H1 (cell line): Measurements from ENCODE around the gene MAPKAPK5. TPM values are rescaled to one million over a fixed set of nuclear protein-coding genes. Genes with fewer than 3 reads are reported as not detected.

Experiments
- CTCF ChIA-PET: fragments of 300-600 bp; sonication (Branson Sonifier 250); formaldehyde crosslinking; loops from one replicate; lab custom pipeline; 2021; ENCODE audit not compliant: partially characterized antibody; lab: Charles Lee
- POLR2A ChIA-PET: fragments of 300-600 bp; sonication (Branson Sonifier 250); formaldehyde crosslinking; loops from one replicate; lab custom pipeline; 2021; ENCODE audit warnings: inconsistent platforms; ENCODE audit not compliant: partially characterized antibody; lab: Charles Lee
- DNase-seq, 2 experiments: peaks; one replicate each; pipeline versions ENCODE4 v3.0.0 to v3.0.0-alpha.2; 2010 to 2022; ENCODE audit warnings: low spot score in 2 of 2, low read depth in 1 of 2, mixed read lengths in 1 of 2
- FAIRE-seq: peaks from 2 replicates; lab custom pipeline; 2011; peaks lifted over from hg19 to GRCh38; lab: Jason Lieb, UNC
- H2AFZ ChIP-seq: 2 replicates; pipeline ENCODE4 v1.8.1; 2012; ENCODE audit warnings: low read length, inconsistent platforms
- H2AK5ac ChIP-seq: 2 replicates; pipeline ENCODE4 v1.6.1; 2013; ENCODE audit warnings: low read depth, low read length
- H2BK120ac ChIP-seq: replicated peaks from 2 replicates; pipeline ENCODE3; 2013; ENCODE audit warnings: low read depth, low read length, inconsistent platforms
- H2BK12ac ChIP-seq: 2 replicates; pipeline ENCODE4 v1.6.1; 2013; ENCODE audit warnings: low read depth, low read length
- H2BK15ac ChIP-seq: 2 replicates; pipeline ENCODE4 v1.6.1; 2013; ENCODE audit warnings: low read length
- H2BK20ac ChIP-seq: 2 replicates; pipeline ENCODE4 v1.6.1; 2013; ENCODE audit warnings: low read length
- H2BK5ac ChIP-seq: 2 replicates; pipeline ENCODE4 v1.6.1; 2013; ENCODE audit warnings: low read depth, low read length
- H3K14ac ChIP-seq: 2 replicates; pipeline ENCODE4 v1.6.1; 2013; ENCODE audit warnings: inconsistent platforms; ENCODE audit not compliant: insufficient read length
- H3K18ac ChIP-seq: 2 replicates; pipeline ENCODE4 v1.6.1; 2013; ENCODE audit warnings: low read length; ENCODE audit errors: extremely low read depth
- H3K23ac ChIP-seq: 2 replicates; pipeline ENCODE4 v1.6.1; 2013; ENCODE audit warnings: inconsistent platforms; ENCODE audit not compliant: insufficient read length
- H3K23me2 ChIP-seq: 2 replicates; pipeline ENCODE4 v1.6.1; 2013; ENCODE audit warnings: low read depth, low read length
- H3K27ac ChIP-seq: 2 replicates; pipeline ENCODE4 v1.6.1; 2011; ENCODE audit warnings: low read depth, low read length, inconsistent platforms
- H3K27me3 ChIP-seq, 4 experiments: replicated peaks in 1 of 4; 1 replicate in 1 of 4; 2 replicates in 3 of 4; pipeline versions ENCODE4 v1.6.1 to v1.8.1; 2011 to 2013; ENCODE audit warnings: low read length in 3 of 4, mild to moderate bottlenecking in 3 of 4, inconsistent platforms in 2 of 4, mixed read lengths in 2 of 4, moderate library complexity in 1 of 4; ENCODE audit not compliant: control insufficient read depth in 3 of 4, insufficient read depth in 3 of 4; ENCODE audit errors: extremely low read depth in 1 of 4
- H3K36me3 ChIP-seq, 4 experiments: 2 replicates each; pipeline versions ENCODE4 v1.6.1 to v1.8.1; 2011 to 2013; ENCODE audit warnings: mild to moderate bottlenecking in 4 of 4, low read length in 3 of 4, moderate library complexity in 2 of 4, control low read depth in 1 of 4, inconsistent platforms in 1 of 4; ENCODE audit not compliant: insufficient read depth in 4 of 4, control insufficient read depth in 2 of 4
- H3K4ac ChIP-seq: replicated peaks from 2 replicates; pipeline ENCODE3; 2013; ENCODE audit warnings: low read length, low read depth, mixed read lengths, inconsistent platforms; ENCODE audit not compliant: insufficient read length
- H3K4me1 ChIP-seq, 4 experiments: replicated peaks in 1 of 4; 1 replicate in 1 of 4; 2 replicates in 3 of 4; pipeline versions ENCODE4 v1.6.1 to v1.8.1; 2011 to 2013; ENCODE audit warnings: low read length in 3 of 4, inconsistent platforms in 2 of 4, mixed read lengths in 1 of 4; ENCODE audit not compliant: insufficient read depth in 4 of 4, control insufficient read depth in 3 of 4
- H3K4me2 ChIP-seq, 2 experiments: 2 replicates each; pipeline versions ENCODE4 v1.6.1 to v1.8.1; 2011 to 2013; ENCODE audit warnings: low read depth in 2 of 2, low read length in 2 of 2, control low read depth in 1 of 2, inconsistent platforms in 1 of 2, mild to moderate bottlenecking in 1 of 2; ENCODE audit not compliant: insufficient read depth in 1 of 2
- H3K4me3 ChIP-seq, 4 experiments: fragments of 200-600, 300-600 bp in 1 of 4; sonication (generic), shearing (Covaris generic), sonication (Bioruptor Twin) in 1 of 4; 2 replicates each; pipeline versions ENCODE4 v1.5.1 to v1.8.1; 2011 to 2016; ENCODE audit warnings: low read length in 4 of 4, low read depth in 3 of 4, control low read depth in 2 of 4, inconsistent platforms in 2 of 4, mild to moderate bottlenecking in 2 of 4, mixed read lengths in 1 of 4, moderate library complexity in 1 of 4; ENCODE audit not compliant: insufficient read depth in 2 of 4; ENCODE audit errors: extremely low read depth in 1 of 4
- H3K56ac ChIP-seq: replicated peaks from 2 replicates; pipeline ENCODE3; 2013; ENCODE audit warnings: low read depth, mild to moderate bottlenecking, mixed read lengths, low read length, inconsistent platforms; ENCODE audit not compliant: insufficient read length
- H3K79me1 ChIP-seq: 2 replicates; pipeline ENCODE4 v1.6.1; 2013; ENCODE audit warnings: low read depth, low read length, control low read depth
- H3K79me2 ChIP-seq, 2 experiments: 2 replicates each; pipeline versions ENCODE4 v1.6.1 to v1.8.1; 2012 to 2013; ENCODE audit warnings: low read length in 2 of 2, mild to moderate bottlenecking in 2 of 2, inconsistent platforms in 1 of 2; ENCODE audit not compliant: insufficient read depth in 2 of 2, control insufficient read depth in 1 of 2
- H3K9ac ChIP-seq, 4 experiments: replicated peaks in 1 of 4; 1 replicate in 1 of 4; 2 replicates in 3 of 4; pipeline versions ENCODE4 v1.6.1 to v1.8.1; 2011 to 2013; ENCODE audit warnings: low read depth in 3 of 4, low read length in 3 of 4, control low read depth in 2 of 4, mild to moderate bottlenecking in 2 of 4, moderate library complexity in 2 of 4, inconsistent platforms in 1 of 4; ENCODE audit errors: extremely low read depth in 1 of 4
- H3K9me3 ChIP-seq, 2 experiments: 2 replicates each; pipeline versions ENCODE4 v1.6.1 to v1.8.1; 2012 to 2013; ENCODE audit warnings: mild to moderate bottlenecking in 2 of 2, moderate library complexity in 2 of 2, control low read depth in 1 of 2, inconsistent platforms in 1 of 2, low read depth in 1 of 2, low read length in 1 of 2, mixed read lengths in 1 of 2; ENCODE audit not compliant: insufficient read depth in 2 of 2
- H4K20me1 ChIP-seq, 2 experiments: replicated peaks in 1 of 2; 2 replicates each; pipeline versions ENCODE3 to v1.8.1; 2011 to 2013; ENCODE audit warnings: inconsistent platforms in 2 of 2, low read length in 2 of 2, mild to moderate bottlenecking in 1 of 2; ENCODE audit not compliant: insufficient read depth in 2 of 2, control insufficient read depth in 1 of 2
- H4K5ac ChIP-seq: 2 replicates; pipeline ENCODE4 v1.6.1; 2013; ENCODE audit warnings: low read length, low read depth, mixed read lengths, inconsistent platforms; ENCODE audit not compliant: insufficient read length
- H4K8ac ChIP-seq: 2 replicates; pipeline ENCODE4 v1.8.0; 2013; ENCODE audit warnings: mild to moderate bottlenecking, moderate library complexity, low read length, inconsistent platforms; ENCODE audit not compliant: insufficient read depth; ENCODE audit errors: extremely low read depth
- H4K91ac ChIP-seq: replicated peaks from 2 replicates; pipeline ENCODE3; 2013; ENCODE audit warnings: low read length, mixed read lengths, inconsistent platforms; ENCODE audit not compliant: insufficient read length
- CEBPB ChIP-seq: IDR thresholded peaks from 2 replicates; pipeline ENCODE4 v1.6.1; 2012; ENCODE audit warnings: low read depth, low read length
- POLR2A ChIP-seq, 2 experiments: IDR thresholded peaks; 1 replicate in 1 of 2; 2 replicates in 1 of 2; pipeline ENCODE4 v1.6.1; 2011; ENCODE audit warnings: low read depth in 2 of 2, low read length in 2 of 2, mild to moderate bottlenecking in 2 of 2; ENCODE audit errors: control extremely low read depth in 1 of 2
- WGBS, 2 experiments: shearing (Covaris generic) in 1 of 2; methylation state at CpG; one replicate each; pipeline versions ENCODE4 v1.1.6 to v1.1.7; 2013 to 2015; ENCODE audit warnings: low lambda C conversion rate in 2 of 2, mixed read lengths in 2 of 2, inconsistent platforms in 1 of 2, low coverage in 1 of 2, missing lambda C conversion rate in 1 of 2; ENCODE audit not compliant: insufficient replicate concordance in 2 of 2, insufficient coverage in 1 of 2, insufficient read length in 1 of 2; ENCODE audit errors: extremely low coverage in 1 of 2, missing lambda C conversion rate in 1 of 2; 5-methylcytosine and 5-hydroxymethylcytosine counted together
- polyA plus RNA-seq, 7 experiments: library from polyadenylated mRNA; depleted of rRNA in 3 of 7; stranded (reverse) in 5 of 7; unstranded in 2 of 7; fragments of >200 nt in 5 of 7; fragments of 200-250 nt in 2 of 7; gene quantifications; 1 replicate in 5 of 7; 2 replicates in 1 of 7; 4 replicates in 1 of 7; pipeline versions ENCODE4 v1.2.1 to v1.2.3, GENCODE V29; 2011 to 2013; ENCODE audit warnings: missing spikeins in 2 of 7, mixed read lengths in 2 of 7
- total RNA-seq: library from RNA; stranded (reverse); fragmentation: NEBNext Ultra II Directional; extraction: Animal tissue kit (Norgen Biotek cat#: 25700); gene quantifications from 2 replicates; pipeline ENCODE4 v1.2.1, GENCODE V29; 2021

Gene MAPKAPK5
- total and polyA plus RNA-seq, 2 of the 8 experiments (the other 6 are each of a cell fraction or from before 2014, with no cell fraction given), result 40.0 to 91.5 TPM

DNA sequence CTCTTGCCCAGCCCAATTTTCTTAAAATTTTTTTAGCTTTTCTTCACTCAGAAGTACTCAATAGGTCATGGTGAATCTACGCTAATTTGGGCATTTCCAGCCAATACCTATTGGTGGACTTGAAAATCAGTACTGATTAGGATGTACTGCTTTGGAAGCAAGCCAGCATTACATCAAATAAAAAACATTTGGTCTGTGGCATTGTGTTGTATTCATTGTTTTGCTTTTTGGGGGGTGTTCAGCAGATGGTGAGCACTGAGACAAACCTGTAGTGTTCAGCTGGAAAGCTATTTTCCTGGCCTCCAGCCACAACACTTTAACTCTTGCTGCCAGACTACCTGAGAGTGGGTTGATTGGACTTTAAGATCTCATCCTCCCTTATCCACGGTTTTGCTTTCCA, 4.0 kb downstream of the MAPKAPK5 start:
- H3K79me2 ChIP-seq, result peaks cover 24 to 92% of the 10 kb centered on the region in 2 experiments
- DNase-seq, result no peak

More for the DNA sequence above, 4.0 kb downstream of the MAPKAPK5 start:
- no peak overlapping the region for H3K56ac ChIP-seq
- H2AK5ac ChIP-seq, result no peak overlapping the region
- H3K9ac ChIP-seq, result no peak overlapping the region; a peak in 1 of 7 replicates
- no peak overlapping the region for H2BK120ac ChIP-seq
- FAIRE-seq, result no peak
- no peak overlapping the region for H3K23ac ChIP-seq
- H3K79me1 ChIP-seq, result peaks cover 5% of the 10 kb centered on the region
- ChIA-PET CTCF (interaction anchor here (0.6 to 1.3 kb wide), 4 partner anchors 10 to 763 kb away, joined by 3 to 4 read pairs (median 3); no protein-coding TSS in a partner anchor), POLR2A (interaction anchor here (0.8 to 1.9 kb wide), 4 partner anchors 9 to 169 kb away, joined by 3 to 6 read pairs (median 4); no protein-coding TSS in a partner anchor)
- H2BK5ac ChIP-seq, result no peak overlapping the region
- H3K4me3 ChIP-seq, result no peak overlapping the region
- no peak overlapping the region for H3K14ac ChIP-seq
- no peak overlapping the region for H2BK15ac ChIP-seq
- no peaks in the 10 kb centered on the region; a peak in 1 of 7 replicates for H3K4me1 ChIP-seq
- H3K27ac ChIP-seq, result no peak overlapping the region
- no peak overlapping the region for H2BK12ac ChIP-seq
- H3K36me3 ChIP-seq, result peaks cover 0 to 4% (median 1%) of the 10 kb centered on the region in 4 experiments; a peak in 2 of 8 replicates
- no peak overlapping the region for H4K5ac ChIP-seq
- H4K8ac ChIP-seq, result no peak overlapping the region
- no peak overlapping the region for H3K4ac ChIP-seq
- H3K27me3 ChIP-seq, result no peaks in the 10 kb centered on the region
- no peaks in the 10 kb centered on the region for H3K9me3 ChIP-seq
- H4K20me1 ChIP-seq, result peaks cover 0 to 8% of the 10 kb centered on the region in 2 experiments
- H3K23me2 ChIP-seq, result peaks cover 6% of the 10 kb centered on the region
- TF ChIP-seq CEBPB, result no peak
- no peak for TF ChIP-seq POLR2A (IDR thresholded peaks at IDR 0.05; ENCODE audit: control extremely low read depth in 1 of 2, low read depth in 2 of 2, low read length in 2 of 2)
- H2BK20ac ChIP-seq, result no peak overlapping the region
- H3K18ac ChIP-seq, result no peak overlapping the region
- no peak overlapping the region for H2AFZ ChIP-seq
- no peak overlapping the region for H3K4me2 ChIP-seq
- H4K91ac ChIP-seq, result no peak overlapping the region
- WGBS, 2 experiments, result 100% methylated on average over 2 of the region's 2 CpGs; no CpG with 5 or more reads in 1 of the 2 experiments
